ENCODE data around the gene COMTD1.

The COMTD1 gene

GRCh38 chr10:75272896-75273295 lies 37.1 kb upstream of the COMTD1 start:
- Histone ChIP-seq H3K36me3 (ENCODE audit: control insufficient read depth in 4 of 4, insufficient read depth in 4 of 4, low read length in 3 of 4) (no peaks in the 10 kb centered on the region), H3K4me1 (ENCODE audit: control extremely low read depth in 1 of 4, control insufficient read depth in 4 of 4, insufficient read depth in 4 of 4, low read length in 3 of 4) (peaks cover 0 to 13% (median 4%) of the 10 kb centered on the region in 4 experiments), H3K9me3 (ENCODE audit: control extremely low read depth in 1 of 5, control insufficient read depth in 4 of 5, insufficient read depth in 2 of 5, low read depth in 1 of 5, low read length in 4 of 5) (no peaks in the 10 kb centered on the region), H3K4me3 (ENCODE audit: control insufficient read depth in 1 of 7, extremely low read depth in 1 of 7, insufficient read depth in 4 of 7, low read depth in 2 of 7, low read length in 6 of 7) (no peak overlapping the region), H3K27ac (ENCODE audit: insufficient read depth in 1 of 2, low read depth in 1 of 2, low read length in 2 of 2, poor library complexity in 1 of 2, severe bottlenecking in 2 of 2) (no peak overlapping the region), H3K27me3 (replicated peaks in 2 of 5; ENCODE audit: control insufficient read depth in 4 of 5, insufficient read depth in 5 of 5, low read length in 4 of 5) (no peaks in the 10 kb centered on the region)
- CTCF ChIA-PET: interaction anchor here (0.7 kb wide), 1 partner anchor 174 kb away, joined by 3 read pairs; no protein-coding TSS in a partner anchor
- no peak for DNase-seq
- WGBS (ENCODE audit: insufficient coverage): 92% methylated on average over 3 of the region's 7 CpGs
- POLR2A ChIA-PET: no interaction called here

GRCh38 chr10:75272094-75272493 lies 36.3 kb upstream of the COMTD1 start:
- Histone ChIP-seq H3K4me3 (ENCODE audit: control insufficient read depth in 1 of 7, extremely low read depth in 1 of 7, insufficient read depth in 4 of 7, low read depth in 2 of 7, low read length in 6 of 7) (no peak overlapping the region), H3K4me1 (ENCODE audit: control extremely low read depth in 1 of 4, control insufficient read depth in 4 of 4, insufficient read depth in 4 of 4, low read length in 3 of 4) (peaks cover 0 to 13% (median 4%) of the 10 kb centered on the region in 4 experiments), H3K27ac (ENCODE audit: insufficient read depth in 1 of 2, low read depth in 1 of 2, low read length in 2 of 2, poor library complexity in 1 of 2, severe bottlenecking in 2 of 2) (no peak overlapping the region), H3K9me3 (ENCODE audit: control extremely low read depth in 1 of 5, control insufficient read depth in 4 of 5, insufficient read depth in 2 of 5, low read depth in 1 of 5, low read length in 4 of 5) (no peaks in the 10 kb centered on the region), H3K27me3 (replicated peaks in 2 of 5; ENCODE audit: control insufficient read depth in 4 of 5, insufficient read depth in 5 of 5, low read length in 4 of 5) (no peaks in the 10 kb centered on the region), H3K36me3 (ENCODE audit: control insufficient read depth in 4 of 4, insufficient read depth in 4 of 4, low read length in 3 of 4) (no peaks in the 10 kb centered on the region)
- CTCF ChIA-PET: interaction anchor here (0.7 kb wide), 1 partner anchor 174 kb away, joined by 3 read pairs; no protein-coding TSS in a partner anchor
- POLR2A ChIA-PET: no interaction called here
- 100% methylated on average over 5 of the region's 5 CpGs for WGBS (ENCODE audit: insufficient coverage)
- no peak for DNase-seq

- Histone ChIP-seq H3K4me1 (ENCODE audit: control extremely low read depth in 1 of 4, control insufficient read depth in 4 of 4, insufficient read depth in 4 of 4, low read length in 3 of 4) (peaks cover 0 to 10% (median 5%) of the 10 kb centered on the region in 4 experiments), H3K4me3 (ENCODE audit: control insufficient read depth in 1 of 7, extremely low read depth in 1 of 7, insufficient read depth in 4 of 7, low read depth in 2 of 7, low read length in 6 of 7) (no peak overlapping the region), H3K27ac (ENCODE audit: insufficient read depth in 1 of 2, low read depth in 1 of 2, low read length in 2 of 2, poor library complexity in 1 of 2, severe bottlenecking in 2 of 2) (no peak overlapping the region), H3K27me3 (replicated peaks in 2 of 5; ENCODE audit: control insufficient read depth in 4 of 5, insufficient read depth in 5 of 5, low read length in 4 of 5) (no peaks in the 10 kb centered on the region), H3K9me3 (ENCODE audit: control extremely low read depth in 1 of 5, control insufficient read depth in 4 of 5, insufficient read depth in 2 of 5, low read depth in 1 of 5, low read length in 4 of 5) (no peaks in the 10 kb centered on the region), H3K36me3 (ENCODE audit: control insufficient read depth in 4 of 4, insufficient read depth in 4 of 4, low read length in 3 of 4) (no peaks in the 10 kb centered on the region)
- POLR2A ChIA-PET: no interaction called here
- CTCF ChIA-PET: interaction anchor here (1.3 kb wide), 1 partner anchor 8 kb away, joined by 3 read pairs; no protein-coding TSS in a partner anchor
- DNase-seq: no peak
- 89% methylated on average over 5 of the region's 5 CpGs for WGBS (ENCODE audit: insufficient coverage)
Measured at GRCh38 chr10:75269605-75270004, 33.8 kb upstream of the COMTD1 start.

- Histone ChIP-seq H3K27ac (ENCODE audit: insufficient read depth in 1 of 2, low read depth in 1 of 2, low read length in 2 of 2, poor library complexity in 1 of 2, severe bottlenecking in 2 of 2) (no peak overlapping the region), H3K4me3 (ENCODE audit: control insufficient read depth in 1 of 7, extremely low read depth in 1 of 7, insufficient read depth in 4 of 7, low read depth in 2 of 7, low read length in 6 of 7) (no peak overlapping the region), H3K9me3 (ENCODE audit: control extremely low read depth in 1 of 5, control insufficient read depth in 4 of 5, insufficient read depth in 2 of 5, low read depth in 1 of 5, low read length in 4 of 5) (no peaks in the 10 kb centered on the region), H3K27me3 (replicated peaks in 2 of 5; ENCODE audit: control insufficient read depth in 4 of 5, insufficient read depth in 5 of 5, low read length in 4 of 5) (no peaks in the 10 kb centered on the region), H3K36me3 (ENCODE audit: control insufficient read depth in 4 of 4, insufficient read depth in 4 of 4, low read length in 3 of 4) (no peaks in the 10 kb centered on the region), H3K4me1 (ENCODE audit: control extremely low read depth in 1 of 4, control insufficient read depth in 4 of 4, insufficient read depth in 4 of 4, low read length in 3 of 4) (peaks cover 0 to 10% (median 5%) of the 10 kb centered on the region in 4 experiments)
- POLR2A ChIA-PET: no interaction called here
- CTCF ChIA-PET: interaction anchor here (1.5 kb wide), 1 partner anchor 14 kb away, joined by 4 read pairs; no protein-coding TSS in a partner anchor
- 96% methylated on average over 5 of the region's 5 CpGs for WGBS (ENCODE audit: insufficient coverage)
- DNase-seq: no peak
Measured at GRCh38 chr10:75266945-75267344, 31.2 kb upstream of the COMTD1 start.

GRCh38 chr10:75265856-75266255 lies 30.1 kb upstream of the COMTD1 start:
- Histone ChIP-seq H3K27ac (ENCODE audit: insufficient read depth in 1 of 2, low read depth in 1 of 2, low read length in 2 of 2, poor library complexity in 1 of 2, severe bottlenecking in 2 of 2) (no peak overlapping the region), H3K27me3 (replicated peaks in 2 of 5; ENCODE audit: control insufficient read depth in 4 of 5, insufficient read depth in 5 of 5, low read length in 4 of 5) (no peaks in the 10 kb centered on the region), H3K36me3 (ENCODE audit: control insufficient read depth in 4 of 4, insufficient read depth in 4 of 4, low read length in 3 of 4) (no peaks in the 10 kb centered on the region), H3K9me3 (ENCODE audit: control extremely low read depth in 1 of 5, control insufficient read depth in 4 of 5, insufficient read depth in 2 of 5, low read depth in 1 of 5, low read length in 4 of 5) (peaks cover 0 to 2% (median 0%) of the 10 kb centered on the region in 5 experiments), H3K4me3 (ENCODE audit: control insufficient read depth in 1 of 7, extremely low read depth in 1 of 7, insufficient read depth in 4 of 7, low read depth in 2 of 7, low read length in 6 of 7) (peak overlapping the region in 1 of 7 experiments; percentile 7), H3K4me1 (ENCODE audit: control extremely low read depth in 1 of 4, control insufficient read depth in 4 of 4, insufficient read depth in 4 of 4, low read length in 3 of 4) (peaks cover 0 to 12% (median 5%) of the 10 kb centered on the region in 4 experiments)
- DNase-seq: peak in 2 of 3 donors; percentile 48 to 61
- 10% methylated on average over 6 of the region's 6 CpGs for WGBS (ENCODE audit: insufficient coverage)
- CTCF ChIA-PET: no interaction called here
- POLR2A ChIA-PET: no interaction called here

GRCh38 chr10:75263806-75264205 lies 28.0 kb upstream of the COMTD1 start:
- peaks cover 0 to 4% (median 0%) of the 10 kb centered on the region in 5 experiments for H3K9me3 ChIP-seq (ENCODE audit: control extremely low read depth in 1 of 5, control insufficient read depth in 4 of 5, insufficient read depth in 2 of 5, low read depth in 1 of 5, low read length in 4 of 5)
- 88% methylated on average over 1 of the region's 1 CpG for WGBS (ENCODE audit: insufficient coverage)

GRCh38 chr10:75261813-75262705 lies 26.3 kb upstream of the COMTD1 start:
- Histone ChIP-seq H3K9me3 (ENCODE audit: control extremely low read depth in 1 of 5, control insufficient read depth in 4 of 5, insufficient read depth in 2 of 5, low read depth in 1 of 5, low read length in 4 of 5) (peaks cover 0 to 4% (median 0%) of the 10 kb centered on the region in 5 experiments), H3K27me3 (replicated peaks in 2 of 5; ENCODE audit: control insufficient read depth in 4 of 5, insufficient read depth in 5 of 5, low read length in 4 of 5) (no peaks in the 10 kb centered on the region), H3K27ac (ENCODE audit: insufficient read depth in 1 of 2, low read depth in 1 of 2, low read length in 2 of 2, poor library complexity in 1 of 2, severe bottlenecking in 2 of 2) (no peak overlapping the region), H3K36me3 (ENCODE audit: control insufficient read depth in 4 of 4, insufficient read depth in 4 of 4, low read length in 3 of 4) (no peaks in the 10 kb centered on the region), H3K4me3 (ENCODE audit: control insufficient read depth in 1 of 7, extremely low read depth in 1 of 7, insufficient read depth in 4 of 7, low read depth in 2 of 7, low read length in 6 of 7) (no peak overlapping the region), H3K4me1 (ENCODE audit: control extremely low read depth in 1 of 4, control insufficient read depth in 4 of 4, insufficient read depth in 4 of 4, low read length in 3 of 4) (peaks cover 0 to 12% (median 5%) of the 10 kb centered on the region in 4 experiments)
- POLR2A ChIA-PET: no interaction called here
- DNase-seq: no peak
- WGBS (ENCODE audit: insufficient coverage): 93% methylated on average over 22 of the region's 25 CpGs
- CTCF ChIA-PET: interaction anchor here (0.9 kb wide), 1 partner anchor 8 kb away, joined by 3 read pairs; no protein-coding TSS in a partner anchor

More at GRCh38 chr10:75263806-75264205, 28.0 kb upstream of the COMTD1 start:
- CTCF ChIA-PET: interaction anchor here (1.8 kb wide), 1 partner anchor 17 kb away, joined by 4 read pairs; no protein-coding TSS in a partner anchor
- Histone ChIP-seq H3K4me1 (ENCODE audit: control extremely low read depth in 1 of 4, control insufficient read depth in 4 of 4, insufficient read depth in 4 of 4, low read length in 3 of 4) (peaks cover 0 to 12% (median 5%) of the 10 kb centered on the region in 4 experiments), H3K4me3 (ENCODE audit: control insufficient read depth in 1 of 7, extremely low read depth in 1 of 7, insufficient read depth in 4 of 7, low read depth in 2 of 7, low read length in 6 of 7) (no peak overlapping the region), H3K27ac (ENCODE audit: insufficient read depth in 1 of 2, low read depth in 1 of 2, low read length in 2 of 2, poor library complexity in 1 of 2, severe bottlenecking in 2 of 2) (no peak overlapping the region), H3K36me3 (ENCODE audit: control insufficient read depth in 4 of 4, insufficient read depth in 4 of 4, low read length in 3 of 4) (no peaks in the 10 kb centered on the region), H3K27me3 (replicated peaks in 2 of 5; ENCODE audit: control insufficient read depth in 4 of 5, insufficient read depth in 5 of 5, low read length in 4 of 5) (no peaks in the 10 kb centered on the region)
- no peak for DNase-seq
- POLR2A ChIA-PET: no interaction called here
